Adrenal gland (tissue), 12 donors: ENCODE measurements around the gene ADAMTS8. TPM values are rescaled to one million over a fixed set of nuclear protein-coding genes. Genes with fewer than 3 reads are reported as not detected.

Experiments used
- DNase-seq, 7 donors: peaks; one replicate each; pipeline ENCODE4 v3.0.0-alpha.2; 2019 to 2020
- H3K27ac ChIP-seq, 5 donors: fragments of 200-600 bp; sonication (generic) in 4 of 5; 1 replicate in 3 of 5; 2 replicates in 2 of 5; pipeline versions ENCODE4 v1.5.1 to v1.8.0; 2016 to 2020; ENCODE audit warnings: mild to moderate bottlenecking in 1 of 5
- H3K27me3 ChIP-seq: fragments of 200-600 bp; 2 replicates; pipeline ENCODE4 v1.8.0; 2021
- H3K36me3 ChIP-seq, 2 donors: fragments of 200-600 bp; replicated peaks in 1 of 2; 1 replicate in 1 of 2; 2 replicates in 1 of 2; pipeline versions ENCODE4 v1.5.1 to v1.8.0; 2018 to 2022
- H3K4me1 ChIP-seq, 2 donors: fragments of 200-600 bp; replicated peaks in 1 of 2; 1 replicate in 1 of 2; 2 replicates in 1 of 2; pipeline versions ENCODE4 v1.5.1 to v1.8.0; 2018 to 2021
- H3K4me3 ChIP-seq, 4 donors: fragments of 200-600 bp; sonication (generic) in 3 of 4; one replicate each; pipeline ENCODE4 v1.5.1; 2016 to 2018
- H3K9me3 ChIP-seq, 3 donors: fragments of 200-600 bp; sonication (generic) in 1 of 3; replicated peaks in 1 of 3; 1 replicate in 2 of 3; 2 replicates in 1 of 3; pipeline versions ENCODE4 v1.5.1 to v1.8.0; 2016 to 2021
- POLR2A ChIP-seq, 2 donors: fragments of 450-650 bp; IDR thresholded peaks; one replicate each; pipeline ENCODE4 v1.6.1; 2017; ENCODE audit warnings: antibody characterized with exemption in 2 of 2, mild to moderate bottlenecking in 2 of 2, moderate library complexity in 1 of 2
- WGBS, 4 donors: extraction: QIAGEN DNeasy Blood & Tissue Kit in 2 of 4; methylation state at CpG; one replicate each; pipeline versions ENCODE4 v1.1.5 to v1.1.7; 2013 to 2017; 5-methylcytosine and 5-hydroxymethylcytosine counted together
- intact Hi-C, 2 donors: fragments of 100-400 bp; cut with DNase I; formaldehyde crosslinking; loops; one replicate each; pipeline versions ENCODE4 v1.14.1 to v1.15.0; 2022 to 2023
- polyA plus RNA-seq, 3 donors: library from polyadenylated mRNA; stranded (reverse); fragments of 200-250 nt in 2 of 3; fragments of 350-450 nt in 1 of 3; fragmentation: Illumina TruSeq in 1 of 3; extraction: RNeasy Lipid Tissue Mini Kit (QIAGEN cat#74804) in 1 of 3; gene quantifications; one replicate each; pipeline ENCODE4 v1.2.3, GENCODE V29; 2013 to 2014
- total RNA-seq, 9 donors: library from RNA; depleted of rRNA in 4 of 9; stranded (reverse); fragments of >200 nt in 4 of 9; fragments of 120-200 nt in 1 of 9; fragmentation: NEBNext Ultra II Directional in 1 of 9; extraction: Animal tissue kit (Norgen Biotek cat#: 25700) in 1 of 9; gene quantifications; one replicate each; pipeline versions ENCODE4 v1.1.0 to v1.2.4, GENCODE V29; 2013 to 2023
- TF ChIP-seq, protein P1 (sequence below), 6 experiments: fragments of 450-650 bp in 4 of 6; fragments of 200-600 bp in 2 of 6; sonication (generic) in 1 of 6; IDR thresholded peaks; 1 replicate in 5 of 6; 2 replicates in 1 of 6; pipeline versions ENCODE4 v1.5.1 to v1.8.0; 2016 to 2021; ENCODE audit warnings: antibody characterized with exemption in 6 of 6, mild to moderate bottlenecking in 2 of 6, moderate library complexity in 1 of 6
- donor health status: healthy with polysubstance abuse.
- donor health status: Bipolar disorder and iron deficiency.
- donor health status: DM: yes; HTN: yes; CAD: no.
- donor health status: DM: no; HTN: no; CAD: no.
- donor health status: DM: no; HTN: no; CAD: no.
- donor health status: DM: yes; HTN: yes; CAD: no.

Gene ADAMTS8
- total and polyA plus RNA-seq, 12 donors, result 0.06 to 1.4 (median 0.14) TPM; not detected in 3

DNA sequence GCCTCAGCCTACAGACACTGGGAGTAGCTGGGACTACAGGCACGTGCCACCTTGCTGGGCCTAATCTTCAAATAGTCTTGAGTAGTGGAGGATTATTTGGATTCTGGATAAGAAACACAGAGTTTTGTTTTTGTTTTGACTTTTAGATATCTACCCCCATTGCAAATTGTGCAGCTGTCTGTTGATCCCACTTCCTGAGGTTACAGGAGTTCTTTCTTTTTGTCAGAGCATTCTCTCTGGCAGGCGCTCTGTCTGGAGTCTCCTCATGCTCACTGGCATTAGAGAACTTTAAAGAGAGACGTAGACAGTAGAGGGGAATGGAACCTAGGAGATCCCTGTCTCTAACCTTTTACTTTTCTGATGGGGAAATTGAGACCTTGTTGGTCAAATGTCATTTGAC lies 7.8 kb upstream of the ADAMTS8 start:
- H3K4me3 ChIP-seq, result no peak overlapping the region
- no peak for DNase-seq
- intact Hi-C loops, result loop anchor here (5.0 to 10.0 kb wide), 2 partner anchors 389 to 426 kb away; no protein-coding TSS in a partner anchor
- H3K27ac ChIP-seq, result peak overlapping the region in 1 of 5 donors; percentile 11
- WGBS, 4 donors, result 59 to 76% (median 70%) methylated on average over 3 of the region's 3 CpGs
- H3K27me3 ChIP-seq, result peaks cover 3% of the 10 kb centered on the region
- H3K4me1 ChIP-seq, result peaks cover 0 to 5% of the 10 kb centered on the region in 2 donors
- H3K9me3 ChIP-seq, result no peaks in the 10 kb centered on the region
- no peak for TF ChIP-seq POLR2A (IDR thresholded peaks at IDR 0.05)
- TF ChIP-seq, protein P1, sequence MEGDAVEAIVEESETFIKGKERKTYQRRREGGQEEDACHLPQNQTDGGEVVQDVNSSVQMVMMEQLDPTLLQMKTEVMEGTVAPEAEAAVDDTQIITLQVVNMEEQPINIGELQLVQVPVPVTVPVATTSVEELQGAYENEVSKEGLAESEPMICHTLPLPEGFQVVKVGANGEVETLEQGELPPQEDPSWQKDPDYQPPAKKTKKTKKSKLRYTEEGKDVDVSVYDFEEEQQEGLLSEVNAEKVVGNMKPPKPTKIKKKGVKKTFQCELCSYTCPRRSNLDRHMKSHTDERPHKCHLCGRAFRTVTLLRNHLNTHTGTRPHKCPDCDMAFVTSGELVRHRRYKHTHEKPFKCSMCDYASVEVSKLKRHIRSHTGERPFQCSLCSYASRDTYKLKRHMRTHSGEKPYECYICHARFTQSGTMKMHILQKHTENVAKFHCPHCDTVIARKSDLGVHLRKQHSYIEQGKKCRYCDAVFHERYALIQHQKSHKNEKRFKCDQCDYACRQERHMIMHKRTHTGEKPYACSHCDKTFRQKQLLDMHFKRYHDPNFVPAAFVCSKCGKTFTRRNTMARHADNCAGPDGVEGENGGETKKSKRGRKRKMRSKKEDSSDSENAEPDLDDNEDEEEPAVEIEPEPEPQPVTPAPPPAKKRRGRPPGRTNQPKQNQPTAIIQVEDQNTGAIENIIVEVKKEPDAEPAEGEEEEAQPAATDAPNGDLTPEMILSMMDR (IDR thresholded peaks at IDR 0.05), result no peak
- no peaks in the 10 kb centered on the region for H3K36me3 ChIP-seq

DNA sequence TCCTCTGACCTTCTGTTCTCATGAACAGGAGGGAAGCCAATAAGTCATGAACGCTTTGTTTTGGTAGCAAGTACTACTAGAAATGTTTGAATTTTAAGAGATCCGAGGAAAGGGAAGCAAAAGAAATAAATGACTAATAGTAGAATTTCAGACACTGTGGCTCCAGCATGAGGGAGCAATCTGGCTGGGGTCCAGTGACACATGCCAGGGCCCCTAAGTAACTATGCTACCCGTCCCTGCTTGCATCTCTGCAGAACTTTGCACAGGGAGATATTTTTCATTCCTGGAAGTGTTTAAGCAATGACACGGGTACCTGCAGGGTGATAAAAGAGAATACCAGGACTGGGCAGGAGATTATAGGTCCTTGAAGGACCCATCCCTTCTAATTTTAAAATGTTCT lies 7.3 kb upstream of the ADAMTS8 start:
- DNase-seq, result no peak
- peaks cover 0 to 5% of the 10 kb centered on the region in 2 donors for H3K4me1 ChIP-seq
- H3K27ac ChIP-seq, result peak overlapping the region in 1 of 5 donors; percentile 20
- intact Hi-C loops, result loop anchor here (2.0 to 10.0 kb wide), 3 partner anchors 389 to 427 kb away; no protein-coding TSS in a partner anchor
- peaks cover 5% of the 10 kb centered on the region for H3K27me3 ChIP-seq
- H3K4me3 ChIP-seq, result no peak overlapping the region
- no peaks in the 10 kb centered on the region for H3K9me3 ChIP-seq
- no peaks in the 10 kb centered on the region for H3K36me3 ChIP-seq
- TF ChIP-seq POLR2A (IDR thresholded peaks at IDR 0.05), result no peak
- TF ChIP-seq, protein P1 (IDR thresholded peaks at IDR 0.05), result no peak
- 44 to 58% (median 53%) methylated on average over 4 of the region's 4 CpGs for WGBS, 4 donors

GRCh38 chr11:130434521-130435223 lies 6.3 kb upstream of the ADAMTS8 start:
- H3K27ac ChIP-seq, result peak overlapping the region in 2 of 5 donors; percentile 37 to 43
- no peaks in the 10 kb centered on the region for H3K9me3 ChIP-seq
- peaks cover 15% of the 10 kb centered on the region for H3K27me3 ChIP-seq
- H3K4me3 ChIP-seq, result peak overlapping the region; percentile 48 to 71 (median 56)
- H3K4me1 ChIP-seq, result peaks cover 0 to 5% of the 10 kb centered on the region in 2 donors
- peak; percentile 68 to 89 (median 78) for DNase-seq
- TF ChIP-seq, protein P1 (IDR thresholded peaks at IDR 0.05), result peak; percentile 71 to 89 (median 80)
- no peak for TF ChIP-seq POLR2A (IDR thresholded peaks at IDR 0.05)
- no peaks in the 10 kb centered on the region for H3K36me3 ChIP-seq
- 0 to 1% (median 0%) methylated on average over 12 to 20 of the region's 20 CpGs for WGBS, 4 donors
- intact Hi-C loops, result loop anchor here (2.0 to 10.0 kb wide), 3 partner anchors 390 to 428 kb away; no protein-coding TSS in a partner anchor

GRCh38 chr11:130433357-130433756 lies 4.9 kb upstream of the ADAMTS8 start:
- H3K36me3 ChIP-seq, result no peaks in the 10 kb centered on the region
- no peak for DNase-seq
- no peak overlapping the region for H3K27ac ChIP-seq
- H3K9me3 ChIP-seq, result no peaks in the 10 kb centered on the region
- TF ChIP-seq, protein P1 (IDR thresholded peaks at IDR 0.05), result no peak
- TF ChIP-seq POLR2A (IDR thresholded peaks at IDR 0.05), result no peak
- WGBS, 4 donors, result 74 to 82% (median 77%) methylated on average over 4 of the region's 4 CpGs
- intact Hi-C loops, result loop anchor here in 1 of 2 donors (10.0 kb wide), 1 partner anchor 391 kb away; no protein-coding TSS in a partner anchor
- no peak overlapping the region for H3K4me3 ChIP-seq
- H3K4me1 ChIP-seq, result peaks cover 0 to 5% of the 10 kb centered on the region in 2 donors
- H3K27me3 ChIP-seq, result peaks cover 24% of the 10 kb centered on the region
